ENCODE measurements around the gene ZNF474. TPM values are rescaled to one million over a fixed set of nuclear protein-coding genes. Genes with fewer than 3 reads are reported as not detected.

ZNF474 gene
- total RNA-seq, 1 donor from 2014 or later, result 0.43 TPM

DNA sequence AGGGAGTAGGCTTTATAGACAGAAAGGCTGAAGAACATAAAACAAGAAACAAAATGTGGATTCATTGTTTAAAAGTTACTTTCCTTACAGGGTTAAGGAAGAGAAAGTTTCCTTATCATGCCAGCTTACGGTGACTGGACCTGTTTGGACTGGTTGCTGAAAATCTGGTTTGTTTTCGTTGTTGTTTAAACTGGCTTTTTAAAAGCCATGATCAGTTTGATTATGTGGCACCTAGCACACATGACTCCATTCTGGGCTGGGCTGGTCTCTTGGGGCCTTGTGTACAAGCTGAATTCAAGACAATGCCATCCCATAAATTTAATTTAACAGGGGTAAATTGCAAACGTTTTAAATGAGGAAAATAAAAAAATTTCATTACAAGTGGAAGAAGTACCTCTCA is 18.4 kb upstream of the ZNF474 start:
- H3K27ac Mint-ChIP-seq, result peak overlapping the region; percentile 71
- no peaks in the 10 kb centered on the region for H3K9me3 Mint-ChIP-seq (ENCODE audit: low read depth)

DNA sequence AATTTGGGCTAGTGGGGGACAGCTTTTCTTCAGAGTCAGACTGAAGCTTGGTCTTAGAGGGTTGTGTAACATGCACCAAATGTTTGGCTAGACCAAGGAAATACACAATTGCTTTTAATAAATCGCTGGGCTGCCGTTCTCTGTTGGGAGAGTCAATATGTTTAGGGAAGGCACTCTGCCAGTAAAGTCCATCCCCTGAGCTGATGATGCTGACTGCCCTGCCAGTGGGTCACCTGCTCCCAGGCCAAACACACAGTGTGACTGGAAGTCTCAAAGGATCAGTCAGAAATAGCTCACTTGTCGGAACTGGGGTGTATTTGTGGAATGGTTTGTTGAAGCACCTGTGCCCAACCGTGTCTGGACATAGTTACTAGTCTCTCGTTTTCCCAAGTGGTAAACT is 17.9 kb upstream of the ZNF474 start:
- Mint-ChIP-seq H3K27me3 (no peaks in the 10 kb centered on the region), H3K36me3 (ENCODE audit: insufficient read depth) (no peaks in the 10 kb centered on the region), H3K4me1 (ENCODE audit: low read depth) (peaks cover 11% of the 10 kb centered on the region), H3K4me3 (ENCODE audit: low read depth) (no peak overlapping the region), H3K9me3 (ENCODE audit: low read depth) (no peaks in the 10 kb centered on the region), H3K27ac (no peak overlapping the region)
- no peak for DNase-seq (ENCODE audit: low spot score, unreplicated experiment)
- TF ChIP-seq, protein P1, sequence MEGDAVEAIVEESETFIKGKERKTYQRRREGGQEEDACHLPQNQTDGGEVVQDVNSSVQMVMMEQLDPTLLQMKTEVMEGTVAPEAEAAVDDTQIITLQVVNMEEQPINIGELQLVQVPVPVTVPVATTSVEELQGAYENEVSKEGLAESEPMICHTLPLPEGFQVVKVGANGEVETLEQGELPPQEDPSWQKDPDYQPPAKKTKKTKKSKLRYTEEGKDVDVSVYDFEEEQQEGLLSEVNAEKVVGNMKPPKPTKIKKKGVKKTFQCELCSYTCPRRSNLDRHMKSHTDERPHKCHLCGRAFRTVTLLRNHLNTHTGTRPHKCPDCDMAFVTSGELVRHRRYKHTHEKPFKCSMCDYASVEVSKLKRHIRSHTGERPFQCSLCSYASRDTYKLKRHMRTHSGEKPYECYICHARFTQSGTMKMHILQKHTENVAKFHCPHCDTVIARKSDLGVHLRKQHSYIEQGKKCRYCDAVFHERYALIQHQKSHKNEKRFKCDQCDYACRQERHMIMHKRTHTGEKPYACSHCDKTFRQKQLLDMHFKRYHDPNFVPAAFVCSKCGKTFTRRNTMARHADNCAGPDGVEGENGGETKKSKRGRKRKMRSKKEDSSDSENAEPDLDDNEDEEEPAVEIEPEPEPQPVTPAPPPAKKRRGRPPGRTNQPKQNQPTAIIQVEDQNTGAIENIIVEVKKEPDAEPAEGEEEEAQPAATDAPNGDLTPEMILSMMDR (IDR thresholded peaks at IDR 0.05; ENCODE audit: unreplicated experiment), result no peak

More for the DNA sequence above, 18.4 kb upstream of the ZNF474 start:
- Mint-ChIP-seq H3K27me3 (no peaks in the 10 kb centered on the region), H3K4me1 (ENCODE audit: low read depth) (peaks cover 11% of the 10 kb centered on the region), H3K36me3 (ENCODE audit: insufficient read depth) (no peaks in the 10 kb centered on the region), H3K4me3 (ENCODE audit: low read depth) (no peak overlapping the region)
- no peak for DNase-seq (ENCODE audit: low spot score, unreplicated experiment)
- TF ChIP-seq, protein P1 (IDR thresholded peaks at IDR 0.05; ENCODE audit: unreplicated experiment), result no peak

DNA sequence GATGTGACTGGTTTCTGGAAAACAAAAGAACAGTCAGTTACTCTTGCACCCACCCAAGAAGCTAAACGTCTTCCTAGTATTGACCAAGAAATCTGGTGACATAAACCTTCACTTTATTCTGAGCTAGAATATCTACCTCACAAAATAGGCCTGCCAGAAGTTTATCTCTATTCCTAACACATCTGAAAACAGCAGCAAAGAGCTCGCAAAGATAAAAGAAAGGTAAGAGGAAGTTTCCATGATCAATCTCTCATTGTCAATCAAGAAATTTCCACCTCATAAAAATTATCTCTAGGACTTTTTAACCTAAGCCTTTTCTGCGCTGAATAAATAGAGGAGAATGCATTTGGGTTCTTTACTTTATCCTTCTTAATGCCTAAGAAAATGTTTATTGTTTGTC is 17.3 kb upstream of the ZNF474 start:
- no peak overlapping the region for H3K4me3 Mint-ChIP-seq (ENCODE audit: low read depth)
- no peaks in the 10 kb centered on the region for H3K9me3 Mint-ChIP-seq (ENCODE audit: low read depth)
- no peaks in the 10 kb centered on the region for H3K27me3 Mint-ChIP-seq
- TF ChIP-seq, protein P1 (IDR thresholded peaks at IDR 0.05; ENCODE audit: unreplicated experiment), result no peak
- no peaks in the 10 kb centered on the region for H3K36me3 Mint-ChIP-seq (ENCODE audit: insufficient read depth)
- no peak for DNase-seq (ENCODE audit: low spot score, unreplicated experiment)
- H3K4me1 Mint-ChIP-seq (ENCODE audit: low read depth), result peaks cover 11% of the 10 kb centered on the region
- no peak overlapping the region for H3K27ac Mint-ChIP-seq

DNA sequence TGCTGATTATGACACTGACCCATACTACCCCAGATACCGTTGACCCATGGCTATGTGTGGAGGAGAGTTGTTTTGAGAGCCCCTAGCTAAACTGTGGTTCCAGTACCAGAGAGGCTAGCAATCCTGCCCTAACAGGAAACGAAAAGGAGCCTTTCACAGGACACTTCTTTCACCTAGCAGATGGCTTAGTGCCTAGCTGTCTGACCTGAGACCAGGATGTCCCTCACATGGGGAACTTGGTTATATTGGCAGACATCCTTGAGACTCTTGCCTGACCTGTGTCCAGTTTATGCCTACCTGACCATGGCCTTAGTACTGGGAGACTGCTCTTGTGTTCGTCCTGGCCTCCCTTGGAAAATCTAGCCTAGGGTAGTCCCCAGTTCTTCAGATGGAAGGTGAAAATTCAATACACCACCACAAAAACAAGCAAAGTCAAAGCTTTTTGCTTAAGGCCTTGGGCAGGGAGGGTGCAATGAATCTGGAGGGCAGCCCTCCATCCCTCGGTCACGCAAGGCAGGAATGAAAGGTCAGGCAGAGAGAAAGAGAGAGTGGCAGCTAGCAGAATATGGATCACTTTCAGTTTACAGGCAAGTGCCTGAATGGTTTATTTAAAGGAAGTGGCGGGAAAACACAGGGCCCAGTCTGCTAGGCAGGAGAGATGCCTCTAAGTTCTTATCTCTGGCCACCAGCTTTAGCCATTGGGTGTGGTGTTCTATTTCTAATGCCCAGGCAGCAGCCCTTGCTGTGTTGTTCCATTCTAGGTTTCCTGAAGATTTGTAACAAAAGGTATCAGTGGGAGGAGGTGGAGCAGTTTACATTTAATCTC is 16.4 kb upstream of the ZNF474 start:
- Mint-ChIP-seq H3K4me1 (ENCODE audit: low read depth) (peaks cover 11% of the 10 kb centered on the region), H3K27ac (no peak overlapping the region), H3K9me3 (ENCODE audit: low read depth) (no peaks in the 10 kb centered on the region), H3K4me3 (ENCODE audit: low read depth) (no peak overlapping the region), H3K36me3 (ENCODE audit: insufficient read depth) (no peaks in the 10 kb centered on the region), H3K27me3 (no peaks in the 10 kb centered on the region)
- TF ChIP-seq, protein P1 (IDR thresholded peaks at IDR 0.05; ENCODE audit: unreplicated experiment), result no peak
- no peak for DNase-seq (ENCODE audit: low spot score, unreplicated experiment)

DNA sequence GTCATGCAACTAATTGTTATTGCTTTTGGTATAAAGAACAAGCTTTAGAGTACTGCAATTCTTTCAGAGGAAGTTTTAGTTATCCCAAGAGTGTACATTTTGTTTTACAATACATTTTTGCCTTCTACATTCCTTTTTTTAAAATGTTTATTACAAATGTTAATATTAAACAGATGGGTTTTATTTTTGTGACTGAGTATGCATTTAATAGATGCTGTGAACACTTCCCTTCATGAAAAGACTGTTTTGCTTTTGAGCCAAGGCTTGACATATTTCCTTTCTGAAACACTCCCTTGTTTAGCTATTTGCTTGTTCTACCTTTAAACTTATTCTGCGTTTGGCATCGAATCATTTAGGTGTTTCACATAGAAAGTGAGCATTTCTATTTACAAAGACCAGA is 14.8 kb upstream of the ZNF474 start:
- Mint-ChIP-seq H3K36me3 (ENCODE audit: insufficient read depth) (no peaks in the 10 kb centered on the region), H3K27me3 (no peaks in the 10 kb centered on the region), H3K27ac (no peak overlapping the region), H3K4me3 (ENCODE audit: low read depth) (no peak overlapping the region), H3K9me3 (ENCODE audit: low read depth) (no peaks in the 10 kb centered on the region), H3K4me1 (ENCODE audit: low read depth) (peaks cover 11% of the 10 kb centered on the region)
- TF ChIP-seq, protein P1 (IDR thresholded peaks at IDR 0.05; ENCODE audit: unreplicated experiment), result no peak
- no peak for DNase-seq (ENCODE audit: low spot score, unreplicated experiment)
